Measurements from ENCODE around the gene MLH1.

Gene MLH1

GRCh38 chr3:37092484-37092883 lies 99.2 kb downstream of the MLH1 start:
- DNase-seq (ENCODE audit: low read depth in 2 of 2), result no peak

GRCh38 chr3:37093481-37093880 lies 100.2 kb downstream of the MLH1 start:
- no peak for DNase-seq (ENCODE audit: low read depth in 2 of 2)

DNA sequence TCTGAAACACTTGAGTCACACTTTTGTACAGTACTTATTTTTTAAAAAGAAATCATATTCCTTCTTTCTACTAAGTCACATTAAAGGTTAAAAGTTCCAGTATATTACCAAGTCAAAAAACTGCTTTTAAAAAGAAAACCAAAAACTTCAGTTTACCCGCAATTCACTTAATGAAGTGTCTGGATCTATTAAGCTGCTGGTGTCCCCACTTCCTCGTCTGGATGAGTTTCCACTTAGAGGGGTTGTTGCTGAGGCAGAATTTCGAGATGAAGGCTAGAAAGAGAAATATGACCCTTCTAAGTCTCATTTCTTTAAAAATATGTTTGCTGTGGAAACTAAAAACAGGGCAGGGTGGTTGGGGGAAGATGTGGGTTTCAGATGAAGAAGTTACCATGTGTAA lies 101.3 kb downstream of the MLH1 start:
- no peak for DNase-seq (ENCODE audit: low read depth in 2 of 2)

- DNase-seq (ENCODE audit: low read depth in 2 of 2), result peak in 1 of 2 experiments; percentile 30
These were observed 103.0 kb downstream of the MLH1 start for GRCh38 chr3:37096288-37096687.

GRCh38 chr3:37096975-37097374 lies 103.7 kb downstream of the MLH1 start:
- no peak for DNase-seq (ENCODE audit: low read depth in 2 of 2)

DNA sequence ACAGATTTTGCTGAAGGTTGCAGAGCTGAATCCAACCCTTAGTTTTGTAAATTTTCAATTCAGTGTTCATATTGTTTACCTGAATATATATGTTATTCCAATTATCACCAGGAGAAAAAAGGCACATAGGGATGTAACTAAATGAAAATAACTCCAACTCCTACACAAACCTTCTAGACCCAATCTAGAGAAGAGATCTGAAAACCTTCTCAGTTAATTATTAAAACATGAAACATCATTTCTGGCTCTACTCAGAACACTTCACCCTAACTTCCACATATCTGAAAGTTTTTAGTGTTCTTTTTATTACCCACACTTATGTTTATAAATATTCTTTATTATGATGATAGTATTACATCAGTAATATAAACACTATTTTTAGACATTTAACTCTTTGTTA lies 104.5 kb downstream of the MLH1 start:
- no peak for DNase-seq (ENCODE audit: low read depth in 2 of 2)

DNA sequence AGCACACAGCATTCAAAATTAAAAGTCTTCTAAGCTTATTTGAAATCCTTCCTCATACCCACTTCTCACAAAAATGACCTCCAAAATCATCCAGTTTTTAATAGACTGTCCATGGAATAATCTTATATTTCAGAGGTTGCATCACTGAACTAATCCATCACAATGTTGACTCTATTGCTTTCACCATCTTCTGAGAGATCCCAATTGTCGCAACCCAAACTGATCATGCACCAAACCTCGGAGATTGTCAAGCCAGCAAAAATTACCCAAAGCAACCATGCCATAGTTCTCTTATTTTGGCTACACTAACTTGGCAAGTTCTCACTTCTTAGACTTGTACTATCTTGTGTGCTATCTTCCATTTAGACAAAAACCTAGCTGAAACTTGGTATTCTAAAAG lies 105.6 kb downstream of the MLH1 start:
- no peak for DNase-seq (ENCODE audit: low read depth in 2 of 2)

DNA sequence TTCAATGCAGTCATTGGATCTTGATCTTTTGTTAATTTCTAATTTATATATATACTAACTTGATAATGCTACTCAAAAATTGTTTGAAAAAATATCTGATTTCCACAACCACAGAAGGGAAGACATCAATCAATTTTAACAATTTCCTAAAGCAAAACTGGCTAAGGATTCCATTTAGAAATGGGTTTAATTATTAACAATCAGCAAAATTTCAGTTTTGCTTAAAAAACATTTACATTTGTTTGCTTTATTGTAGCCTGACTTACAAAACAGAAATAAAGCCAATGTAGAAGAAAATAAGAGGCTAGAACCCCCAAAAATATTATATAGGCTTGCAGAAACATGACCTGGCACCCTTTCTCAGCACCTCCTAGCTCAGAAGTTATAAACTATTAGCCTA lies 106.2 kb downstream of the MLH1 start:
- DNase-seq (ENCODE audit: low read depth in 2 of 2), result no peak

DNA sequence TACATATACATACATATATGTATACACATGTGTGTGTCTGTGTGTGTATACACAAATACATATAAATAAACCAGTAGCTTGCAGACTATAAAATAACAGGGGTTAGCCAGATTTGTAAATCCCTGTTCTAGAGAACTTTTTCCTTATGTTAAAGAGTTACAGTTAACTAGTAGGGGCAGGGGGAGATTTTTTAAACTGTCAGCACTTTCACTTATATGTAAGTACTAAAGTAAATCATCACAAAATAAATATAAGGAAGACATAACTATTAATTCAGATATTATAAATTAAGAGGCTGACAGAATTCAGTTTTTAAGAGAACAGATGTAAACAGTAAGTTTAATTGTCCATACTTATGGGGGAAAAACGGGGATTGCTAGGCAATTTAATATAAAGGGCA lies 107.1 kb downstream of the MLH1 start:
- no peak for DNase-seq (ENCODE audit: low read depth in 2 of 2)
